ENCODE data around the gene C4B.

DNA sequence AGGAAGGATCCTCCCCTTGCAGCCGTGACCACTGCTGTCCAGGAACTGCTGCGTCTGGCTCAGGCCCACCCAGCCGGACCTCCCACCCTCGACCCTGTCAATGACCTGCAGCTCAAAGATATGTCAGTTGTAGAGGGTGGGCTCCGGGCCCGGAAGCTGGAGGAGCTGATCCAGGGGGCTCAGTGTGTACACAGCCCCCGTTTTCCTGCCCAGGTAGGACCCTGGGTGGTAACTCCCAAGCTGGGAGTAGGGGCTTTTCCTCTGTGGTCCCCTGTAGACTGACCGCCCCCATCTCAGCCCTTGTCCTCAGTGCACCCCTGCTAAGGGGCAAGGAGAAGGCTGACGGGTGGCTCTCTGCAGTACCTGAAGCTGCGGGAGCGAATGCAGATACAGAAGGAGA is 46.3 kb upstream of the C4B start:
- no peak for TF ChIP-seq EP300 (IDR thresholded peaks at IDR 0.05)
- TF ChIP-seq, protein P1, sequence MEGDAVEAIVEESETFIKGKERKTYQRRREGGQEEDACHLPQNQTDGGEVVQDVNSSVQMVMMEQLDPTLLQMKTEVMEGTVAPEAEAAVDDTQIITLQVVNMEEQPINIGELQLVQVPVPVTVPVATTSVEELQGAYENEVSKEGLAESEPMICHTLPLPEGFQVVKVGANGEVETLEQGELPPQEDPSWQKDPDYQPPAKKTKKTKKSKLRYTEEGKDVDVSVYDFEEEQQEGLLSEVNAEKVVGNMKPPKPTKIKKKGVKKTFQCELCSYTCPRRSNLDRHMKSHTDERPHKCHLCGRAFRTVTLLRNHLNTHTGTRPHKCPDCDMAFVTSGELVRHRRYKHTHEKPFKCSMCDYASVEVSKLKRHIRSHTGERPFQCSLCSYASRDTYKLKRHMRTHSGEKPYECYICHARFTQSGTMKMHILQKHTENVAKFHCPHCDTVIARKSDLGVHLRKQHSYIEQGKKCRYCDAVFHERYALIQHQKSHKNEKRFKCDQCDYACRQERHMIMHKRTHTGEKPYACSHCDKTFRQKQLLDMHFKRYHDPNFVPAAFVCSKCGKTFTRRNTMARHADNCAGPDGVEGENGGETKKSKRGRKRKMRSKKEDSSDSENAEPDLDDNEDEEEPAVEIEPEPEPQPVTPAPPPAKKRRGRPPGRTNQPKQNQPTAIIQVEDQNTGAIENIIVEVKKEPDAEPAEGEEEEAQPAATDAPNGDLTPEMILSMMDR (IDR thresholded peaks at IDR 0.05), result no peak
